B cell (primary cell): ENCODE data around the gene TRPT1. TPM values are rescaled to one million over a fixed set of nuclear protein-coding genes. Genes with fewer than 3 reads are reported as not detected.

Source experiments
- ATAC-seq: fragments of 200-7000 bp; cut with Tn5 transposase; one replicate; pipeline ENCODE4 v1.10.0; 2021; ENCODE audit warnings: low read depth, mild to moderate bottlenecking, moderate number of reproducible peaks, moderate library complexity
- CTCF ChIA-PET: fragments of 350-600 bp; sonication (Branson Sonifier 250); formaldehyde crosslinking; loops from one replicate; lab custom pipeline; 2021; ENCODE audit warnings: antibody characterized with exemption, inconsistent platforms; lab: Charles Lee
- POLR2A ChIA-PET: fragments of 350-600 bp; sonication (Branson Sonifier 250); formaldehyde crosslinking; loops from one replicate; lab custom pipeline; 2021; ENCODE audit warnings: antibody characterized with exemption; lab: Charles Lee
- DNase-seq: peaks from one replicate; pipeline ENCODE4 v3.0.0; 2013
- H2AFZ ChIP-seq: 2 replicates; pipeline ENCODE4 v1.6.1; 2012; ENCODE audit warnings: mild to moderate bottlenecking, low read depth, low read length; ENCODE audit not compliant: insufficient read depth, poor library complexity, severe bottlenecking
- H3K27ac ChIP-seq, 2 donors: 1 replicate in 1 of 2; 2 replicates in 1 of 2; pipeline ENCODE4 v1.5.1; 2012 to 2013; ENCODE audit warnings: low read length in 2 of 2, mild to moderate bottlenecking in 2 of 2, moderate library complexity in 1 of 2
- H3K27me3 ChIP-seq, 4 experiments: fragments of 200-600 bp in 1 of 4; sonication (generic) in 1 of 4; replicated peaks in 1 of 4; 1 replicate in 2 of 4; 2 replicates in 2 of 4; pipeline versions ENCODE4 v1.6.1 to v1.7.0; 2013 to 2016; ENCODE audit warnings: low read length in 3 of 4, mild to moderate bottlenecking in 2 of 4, mixed read lengths in 1 of 4, moderate library complexity in 1 of 4; ENCODE audit not compliant: insufficient read depth in 4 of 4, control insufficient read depth in 3 of 4; ENCODE audit errors: control extremely low read depth in 1 of 4
- H3K36me3 ChIP-seq, 2 experiments: replicated peaks in 1 of 2; 1 replicate in 1 of 2; 2 replicates in 1 of 2; pipeline versions ENCODE4 v1.6.1 to v1.7.1; 2013; ENCODE audit warnings: low read length in 1 of 2; ENCODE audit not compliant: insufficient read depth in 2 of 2, control insufficient read depth in 1 of 2; ENCODE audit errors: control extremely low read depth in 1 of 2, extremely low read depth in 1 of 2
- H3K4me1 ChIP-seq, 2 donors: fragments of 200-600 bp in 1 of 2; sonication (generic) in 1 of 2; 1 replicate in 1 of 2; 2 replicates in 1 of 2; pipeline versions ENCODE4 v1.5.1 to v1.6.1; 2013 to 2017; ENCODE audit warnings: low read length in 2 of 2; ENCODE audit not compliant: control insufficient read depth in 2 of 2, insufficient read depth in 2 of 2
- H3K4me2 ChIP-seq: replicated peaks from 2 replicates; pipeline ENCODE3; 2012; ENCODE audit warnings: mild to moderate bottlenecking, low read depth, low read length; ENCODE audit not compliant: poor library complexity, severe bottlenecking
- H3K4me3 ChIP-seq, 5 experiments: fragments of 200-600 bp in 1 of 5; sonication (generic) in 1 of 5; 1 replicate in 3 of 5; 2 replicates in 2 of 5; pipeline versions ENCODE4 v1.5.1 to v1.7.0; 2011 to 2016; ENCODE audit warnings: low read length in 4 of 5, mild to moderate bottlenecking in 4 of 5, low read depth in 2 of 5, control low read depth in 1 of 5, moderate library complexity in 1 of 5; ENCODE audit not compliant: insufficient read depth in 1 of 5; ENCODE audit errors: control extremely low read depth in 1 of 5, extremely low read depth in 1 of 5
- H3K79me2 ChIP-seq: fragments of 200-600 bp; sonication (generic); one replicate; pipeline ENCODE4 v1.6.0; 2016; ENCODE audit warnings: low read length; ENCODE audit not compliant: control insufficient read depth, insufficient read depth
- H3K9ac ChIP-seq: fragments of 200-600 bp; sonication (generic); 2 replicates; pipeline ENCODE4 v1.6.1; 2017; ENCODE audit warnings: mild to moderate bottlenecking, low read length, moderate library complexity
- H3K9me3 ChIP-seq, 3 donors: one replicate each; pipeline versions ENCODE4 v1.6.1 to v1.7.1; 2013; ENCODE audit warnings: low read length in 2 of 3; ENCODE audit not compliant: control insufficient read depth in 2 of 3, insufficient read depth in 1 of 3; ENCODE audit errors: control extremely low read depth in 1 of 3
- H4K20me1 ChIP-seq: 2 replicates; pipeline ENCODE4 v1.6.0; 2012; ENCODE audit warnings: mild to moderate bottlenecking, low read length; ENCODE audit not compliant: insufficient read depth, control insufficient read depth, poor library complexity, severe bottlenecking
- H3K27ac Mint-ChIP-seq: one replicate; pipeline ENCODE4 v1.8.0; 2021; ENCODE audit warnings: mixed read lengths
- H3K27me3 Mint-ChIP-seq: one replicate; pipeline ENCODE4 v1.8.0; 2021; ENCODE audit warnings: mixed read lengths
- H3K4me1 Mint-ChIP-seq: one replicate; pipeline ENCODE4 v1.8.0; 2021; ENCODE audit warnings: mixed read lengths
- H3K4me3 Mint-ChIP-seq: one replicate; pipeline ENCODE4 v1.8.0; 2021; ENCODE audit warnings: mixed read lengths
- H3K9me3 Mint-ChIP-seq: one replicate; pipeline ENCODE4 v1.8.0; 2022; ENCODE audit warnings: mixed read lengths; ENCODE audit not compliant: insufficient read depth
- EZH2 ChIP-seq: IDR thresholded peaks from 2 replicates; pipeline ENCODE4 v1.6.1; 2012; ENCODE audit warnings: borderline replicate concordance, low read depth, mild to moderate bottlenecking, moderate library complexity, low read length; ENCODE audit not compliant: insufficient read depth, poor library complexity, severe bottlenecking
- WGBS: methylation state at CpG from one replicate; pipeline ENCODE4 v1.1.5; 2013; ENCODE audit warnings: missing lambda C conversion rate; ENCODE audit not compliant: insufficient coverage; 5-methylcytosine and 5-hydroxymethylcytosine counted together
- intact Hi-C: fragments of 100-400 bp; cut with micrococcal nuclease; formaldehyde crosslinking; loops from one replicate; pipeline ENCODE4 v1.10.0; 2022
- polyA plus RNA-seq: library from polyadenylated mRNA; depleted of rRNA; stranded (reverse); fragments of >200 nt; gene quantifications from 2 replicates; pipeline ENCODE4 v1.2.3, GENCODE V29; 2012
- total RNA-seq, 2 donors: library from RNA; stranded (reverse); fragments of 120-200 nt in 1 of 2; gene quantifications; 1 replicate in 1 of 2; 2 replicates in 1 of 2; pipeline versions ENCODE4 v1.2.3 to v1.2.4, GENCODE V29; 2013 to 2022
- TF ChIP-seq, protein P1 (sequence below): fragments of 200-600 bp; IDR thresholded peaks from one replicate; pipeline ENCODE4 v1.8.0; 2022; ENCODE audit warnings: antibody characterized with exemption, mild to moderate bottlenecking

The TRPT1 gene
- total and polyA plus RNA-seq, 2 donors (not counting 1 experiment from before 2014, with no cell fraction given): 59.6 to 145 TPM

DNA sequence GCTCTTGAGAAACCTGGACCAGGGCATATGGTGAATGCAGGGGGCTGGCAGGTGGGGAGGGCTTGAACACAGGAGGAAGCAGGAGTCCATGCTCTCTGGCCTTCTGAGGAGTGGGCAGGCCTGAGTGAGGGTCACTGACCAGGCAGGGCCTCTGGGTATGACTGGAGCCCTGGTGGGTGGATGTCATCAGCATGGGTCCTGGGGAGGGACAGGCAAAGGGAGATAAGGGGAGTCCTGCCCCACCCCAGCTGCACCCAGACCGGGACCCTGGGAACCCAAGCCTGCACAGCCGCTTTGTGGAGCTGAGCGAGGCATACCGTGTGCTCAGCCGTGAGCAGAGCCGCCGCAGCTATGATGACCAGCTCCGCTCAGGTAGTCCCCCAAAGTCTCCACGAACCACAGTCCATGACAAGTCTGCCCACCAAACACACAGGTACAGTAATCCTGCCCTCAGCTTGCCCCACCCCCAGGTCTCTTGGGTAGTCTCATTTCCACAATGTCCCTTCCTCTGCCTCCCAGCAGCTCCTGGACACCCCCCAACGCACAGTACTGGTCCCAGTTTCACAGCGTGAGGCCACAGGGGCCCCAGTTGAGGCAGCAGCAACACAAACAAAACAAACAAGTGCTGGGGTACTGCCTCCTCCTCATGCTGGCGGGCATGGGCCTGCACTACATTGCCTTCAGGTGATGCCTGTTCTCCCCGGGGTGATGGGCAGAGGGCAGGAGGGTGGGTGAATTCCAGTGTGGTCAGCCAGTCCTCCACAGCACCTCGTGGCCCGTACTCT, 6.4 kb upstream of the TRPT1 start:
- H3K4me1 ChIP-seq: peaks cover 38 to 59% of the 10 kb centered on the region in 2 donors
- peaks cover 55% of the 10 kb centered on the region for H3K4me1 Mint-ChIP-seq
- peaks cover 0 to 10% of the 10 kb centered on the region in 2 experiments for H3K36me3 ChIP-seq
- intact Hi-C loops: no loop called here
- no peaks in the 10 kb centered on the region for H3K27me3 ChIP-seq
- H3K4me3 ChIP-seq: no peak overlapping the region
- H3K4me3 Mint-ChIP-seq: peak overlapping the region; percentile 76
- DNase-seq: no peak
- no peaks in the 10 kb centered on the region for H3K9me3 Mint-ChIP-seq
- H3K79me2 ChIP-seq: peaks cover 24% of the 10 kb centered on the region
- H3K27ac Mint-ChIP-seq: peak overlapping the region; percentile 72
- H3K27me3 Mint-ChIP-seq: no peaks in the 10 kb centered on the region
- ChIA-PET CTCF (interaction anchor here (0.7 to 1.6 kb wide), 8 partner anchors 8 to 72 kb away, joined by 3 to 6 read pairs (median 4); partner anchors contain the start of gene ESRRA), POLR2A (interaction anchor here (0.6 to 2.4 kb wide), 7 partner anchors 9 to 69 kb away, joined by 3 to 11 read pairs (median 5); partner anchors contain the start of genes FKBP2 and STIP1)
- H3K9ac ChIP-seq: no peak overlapping the region
- peak overlapping the region; percentile 99 for H3K4me2 ChIP-seq
- 93% methylated on average over 13 of the region's 15 CpGs for WGBS
- TF ChIP-seq, protein P1, sequence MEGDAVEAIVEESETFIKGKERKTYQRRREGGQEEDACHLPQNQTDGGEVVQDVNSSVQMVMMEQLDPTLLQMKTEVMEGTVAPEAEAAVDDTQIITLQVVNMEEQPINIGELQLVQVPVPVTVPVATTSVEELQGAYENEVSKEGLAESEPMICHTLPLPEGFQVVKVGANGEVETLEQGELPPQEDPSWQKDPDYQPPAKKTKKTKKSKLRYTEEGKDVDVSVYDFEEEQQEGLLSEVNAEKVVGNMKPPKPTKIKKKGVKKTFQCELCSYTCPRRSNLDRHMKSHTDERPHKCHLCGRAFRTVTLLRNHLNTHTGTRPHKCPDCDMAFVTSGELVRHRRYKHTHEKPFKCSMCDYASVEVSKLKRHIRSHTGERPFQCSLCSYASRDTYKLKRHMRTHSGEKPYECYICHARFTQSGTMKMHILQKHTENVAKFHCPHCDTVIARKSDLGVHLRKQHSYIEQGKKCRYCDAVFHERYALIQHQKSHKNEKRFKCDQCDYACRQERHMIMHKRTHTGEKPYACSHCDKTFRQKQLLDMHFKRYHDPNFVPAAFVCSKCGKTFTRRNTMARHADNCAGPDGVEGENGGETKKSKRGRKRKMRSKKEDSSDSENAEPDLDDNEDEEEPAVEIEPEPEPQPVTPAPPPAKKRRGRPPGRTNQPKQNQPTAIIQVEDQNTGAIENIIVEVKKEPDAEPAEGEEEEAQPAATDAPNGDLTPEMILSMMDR: no peak
- no peak for TF ChIP-seq EZH2
- H3K27ac ChIP-seq: no peak overlapping the region
- H3K9me3 ChIP-seq: no peaks in the 10 kb centered on the region
- H4K20me1 ChIP-seq: peaks cover 25% of the 10 kb centered on the region
- ATAC-seq: no peak
- no peak overlapping the region for H2AFZ ChIP-seq

DNA sequence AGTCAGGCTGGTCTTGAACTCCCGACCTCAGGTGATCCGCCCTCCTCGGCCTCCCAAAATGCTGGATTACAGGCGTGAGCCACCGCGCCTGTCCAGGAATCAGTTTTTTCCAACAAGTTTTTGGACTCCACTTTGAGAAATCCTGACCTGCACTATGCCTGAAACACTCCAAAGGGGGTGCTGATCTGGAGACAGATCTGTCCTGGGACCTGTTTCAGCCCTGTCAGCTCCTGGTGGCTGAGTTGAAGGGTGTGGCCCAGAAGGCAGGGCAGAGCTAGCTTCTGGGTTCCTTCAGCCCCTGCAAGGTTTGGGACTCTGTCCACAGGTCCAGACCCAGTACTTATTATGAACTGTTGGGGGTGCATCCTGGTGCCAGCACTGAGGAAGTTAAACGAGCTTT, 5.6 kb upstream of the TRPT1 start:
- CTCF ChIA-PET: interaction anchor here (0.8 to 1.1 kb wide), 2 partner anchors 15 to 27 kb away, joined by 3 to 5 read pairs; partner anchors contain the start of gene PPP1R14B

More for the DNA sequence above, 5.6 kb upstream of the TRPT1 start:
- Histone ChIP-seq H3K4me3 (no peak overlapping the region), H3K36me3 (peaks cover 0 to 6% of the 10 kb centered on the region in 2 experiments), H3K9ac (no peak overlapping the region), H3K4me1 (peaks cover 44 to 67% of the 10 kb centered on the region in 2 donors), H2AFZ (no peak overlapping the region), H3K79me2 (peaks cover 30% of the 10 kb centered on the region), H3K9me3 (no peaks in the 10 kb centered on the region), H3K4me2 (peak overlapping the region; percentile 99), H3K27me3 (no peaks in the 10 kb centered on the region), H4K20me1 (peaks cover 25% of the 10 kb centered on the region), H3K27ac (no peak overlapping the region)
- DNase-seq (no peak), ATAC-seq (no peak)
- no peaks in the 10 kb centered on the region for H3K27me3 Mint-ChIP-seq
- peak overlapping the region; percentile 76 for H3K4me3 Mint-ChIP-seq
- no peak for TF ChIP-seq EZH2
- TF ChIP-seq, protein P1: no peak
- 93% methylated on average over 7 of the region's 7 CpGs for WGBS
- peaks cover 57% of the 10 kb centered on the region for H3K4me1 Mint-ChIP-seq
- POLR2A ChIA-PET: interaction anchor here (0.7 to 2.4 kb wide), 3 partner anchors 10 to 566 kb away, joined by 7 to 13 read pairs (median 11); partner anchors contain the start of genes FERMT3 and FKBP2
- H3K27ac Mint-ChIP-seq: peak overlapping the region; percentile 65
- no peaks in the 10 kb centered on the region for H3K9me3 Mint-ChIP-seq
- intact Hi-C loops: loop anchor here (2.0 kb wide), 1 partner anchor 53 kb away; the partner anchor contains the start of genes BAD and GPR137
